SU-DHL-6 (cell line): Measurements from ENCODE around the gene RASAL1.

Source experiments
- H2AFZ ChIP-seq: fragments of 200-600 bp; sonication (generic); 2 replicates; pipeline ENCODE4 v1.6.1; 2014; ENCODE audit warnings: low read depth, mild to moderate bottlenecking, moderate library complexity, mixed read lengths, antibody characterized with exemption, low read length; ENCODE audit not compliant: severe bottlenecking
- H3F3A ChIP-seq: fragments of 200-600 bp; shearing (Covaris generic); 2 replicates; pipeline ENCODE4 v1.6.0; 2016; ENCODE audit warnings: antibody characterized with exemption, mild to moderate bottlenecking; ENCODE audit not compliant: insufficient read depth
- H3K27ac ChIP-seq: fragments of 200-600 bp; sonication (generic); 2 replicates; pipeline ENCODE4 v1.5.1; 2016; ENCODE audit warnings: low read depth, mild to moderate bottlenecking, low read length, moderate library complexity, mixed read lengths
- H3K27me3 ChIP-seq: fragments of 200-600 bp; sonication (generic), shearing (Covaris generic); 2 replicates; pipeline ENCODE4 v1.6.0; 2014; ENCODE audit warnings: mild to moderate bottlenecking, low read length
- H3K36me3 ChIP-seq: fragments of 200-600 bp; sonication (generic); 2 replicates; pipeline ENCODE4 v1.6.1; 2014; ENCODE audit warnings: mild to moderate bottlenecking, low read length, mixed read lengths
- H3K4me2 ChIP-seq: fragments of 300-600, 200-600 bp; shearing (Covaris generic), sonication (generic); 2 replicates; pipeline ENCODE4 v1.6.0; 2014; ENCODE audit warnings: low read length, low read depth, mild to moderate bottlenecking; ENCODE audit not compliant: poor library complexity, severe bottlenecking
- H3K4me3 ChIP-seq: fragments of 200-600 bp; sonication (generic); 2 replicates; pipeline ENCODE4 v1.5.1; 2014; ENCODE audit warnings: antibody characterized with exemption, low read length, mild to moderate bottlenecking, mixed read lengths; ENCODE audit not compliant: insufficient read depth, poor library complexity, severe bottlenecking
- H3K79me2 ChIP-seq: fragments of 200-600 bp; sonication (generic); 2 replicates; pipeline ENCODE4 v1.6.1; 2014; ENCODE audit warnings: mild to moderate bottlenecking, low read length, moderate library complexity; ENCODE audit not compliant: insufficient read depth
- H3K9ac ChIP-seq: fragments of 200-600 bp; sonication (generic); 2 replicates; pipeline ENCODE4 v1.7.0; 2014; ENCODE audit warnings: mild to moderate bottlenecking, low read length
- H3K9me2 ChIP-seq: fragments of 200-600 bp; sonication (generic); replicated peaks from 2 replicates; pipeline ENCODE4 v1.6.1; 2014; ENCODE audit warnings: low read length; ENCODE audit not compliant: insufficient read depth
- H3K9me3 ChIP-seq: fragments of 200-600 bp; sonication (generic); 2 replicates; pipeline ENCODE4 v1.6.1; 2014; ENCODE audit warnings: low read length, mixed read lengths; ENCODE audit not compliant: insufficient read depth
- H4K20me1 ChIP-seq: fragments of 200-600 bp; sonication (generic); 2 replicates; pipeline ENCODE4 v1.6.1; 2014; ENCODE audit warnings: low read depth, mild to moderate bottlenecking, antibody characterized with exemption, low read length, moderate library complexity, mixed read lengths
- EZH2phosphoT487 ChIP-seq: fragments of 200-600 bp; sonication (generic), shearing (Covaris generic); conservative IDR thresholded peaks from 2 replicates; pipeline ENCODE4 v1.6.1; 2018; ENCODE audit warnings: mild to moderate bottlenecking, antibody characterized with exemption, low read length, moderate library complexity, mixed read lengths
- TF ChIP-seq, protein P1 (sequence below): fragments of 200-600 bp; sonication (generic); IDR thresholded peaks from one replicate; pipeline ENCODE4 v1.5.1; 2017; ENCODE audit warnings: antibody characterized with exemption, mild to moderate bottlenecking, low read length, moderate library complexity; ENCODE audit not compliant: insufficient read depth, poor library complexity, severe bottlenecking

The RASAL1 gene

DNA sequence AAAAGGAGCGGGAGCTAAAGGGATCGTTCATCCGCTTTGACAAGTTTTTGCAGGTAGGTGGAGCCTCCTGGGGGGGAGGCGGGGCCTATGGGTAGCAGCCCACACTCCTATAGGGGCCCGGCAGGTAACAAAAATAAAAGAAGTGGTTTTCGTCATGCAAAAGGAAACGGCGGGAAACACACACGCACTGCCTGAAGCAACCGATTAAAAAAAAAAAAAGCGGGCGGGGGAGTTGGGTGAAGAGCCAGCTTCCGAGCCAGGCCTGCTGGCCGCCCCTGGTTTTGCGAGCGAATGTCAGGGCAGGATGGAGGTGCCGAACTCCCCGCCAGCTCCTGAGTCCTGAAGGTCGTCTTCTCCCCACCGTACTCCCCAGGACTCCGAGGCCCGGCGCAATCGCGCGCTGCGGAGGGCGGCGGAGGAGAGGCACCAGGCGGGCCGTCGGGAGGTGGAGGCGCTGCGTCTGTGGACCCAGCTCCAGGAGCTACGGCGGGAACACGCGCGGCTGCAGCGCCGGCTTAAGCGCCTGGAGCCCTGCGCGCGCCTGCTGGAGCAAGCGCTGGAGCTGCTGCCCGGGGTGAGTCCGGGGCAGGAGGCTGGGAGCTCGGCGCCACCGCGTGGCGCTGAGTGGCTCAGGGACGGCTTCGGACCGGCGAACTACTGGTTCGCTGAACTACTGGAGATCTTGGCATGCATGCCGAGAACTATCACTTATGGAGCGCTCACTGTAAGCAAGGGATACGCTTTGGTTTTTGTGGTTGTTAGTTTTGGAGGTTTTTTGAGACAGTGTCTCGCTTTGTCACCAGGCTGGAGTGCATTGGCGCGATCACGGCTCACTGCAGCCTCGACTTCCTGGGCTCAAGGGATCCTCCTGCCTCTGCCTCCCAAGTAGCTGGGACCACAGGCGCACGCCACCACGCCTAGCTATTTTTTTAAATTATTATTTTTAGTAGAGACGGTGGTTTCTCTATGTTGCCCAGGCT lies 17.6 kb upstream of the RASAL1 start:
- TF ChIP-seq, protein P1, sequence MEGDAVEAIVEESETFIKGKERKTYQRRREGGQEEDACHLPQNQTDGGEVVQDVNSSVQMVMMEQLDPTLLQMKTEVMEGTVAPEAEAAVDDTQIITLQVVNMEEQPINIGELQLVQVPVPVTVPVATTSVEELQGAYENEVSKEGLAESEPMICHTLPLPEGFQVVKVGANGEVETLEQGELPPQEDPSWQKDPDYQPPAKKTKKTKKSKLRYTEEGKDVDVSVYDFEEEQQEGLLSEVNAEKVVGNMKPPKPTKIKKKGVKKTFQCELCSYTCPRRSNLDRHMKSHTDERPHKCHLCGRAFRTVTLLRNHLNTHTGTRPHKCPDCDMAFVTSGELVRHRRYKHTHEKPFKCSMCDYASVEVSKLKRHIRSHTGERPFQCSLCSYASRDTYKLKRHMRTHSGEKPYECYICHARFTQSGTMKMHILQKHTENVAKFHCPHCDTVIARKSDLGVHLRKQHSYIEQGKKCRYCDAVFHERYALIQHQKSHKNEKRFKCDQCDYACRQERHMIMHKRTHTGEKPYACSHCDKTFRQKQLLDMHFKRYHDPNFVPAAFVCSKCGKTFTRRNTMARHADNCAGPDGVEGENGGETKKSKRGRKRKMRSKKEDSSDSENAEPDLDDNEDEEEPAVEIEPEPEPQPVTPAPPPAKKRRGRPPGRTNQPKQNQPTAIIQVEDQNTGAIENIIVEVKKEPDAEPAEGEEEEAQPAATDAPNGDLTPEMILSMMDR = peak; percentile 46
- no peak for TF ChIP-seq EZH2phosphoT487
- Histone ChIP-seq H3K4me3 (peak overlapping the region; percentile 66), H3K4me2 (peak overlapping the region; percentile 87), H3K9me3 (no peaks in the 10 kb centered on the region), H3K79me2 (no peaks in the 10 kb centered on the region), H3F3A (peaks cover 36% of the 10 kb centered on the region), H4K20me1 (no peaks in the 10 kb centered on the region), H3K9me2 (no peaks in the 10 kb centered on the region), H3K9ac (peak overlapping the region; percentile 63), H2AFZ (peak overlapping the region; percentile 88), H3K27me3 (no peaks in the 10 kb centered on the region), H3K27ac (peak overlapping the region; percentile 70), H3K36me3 (no peaks in the 10 kb centered on the region)

DNA sequence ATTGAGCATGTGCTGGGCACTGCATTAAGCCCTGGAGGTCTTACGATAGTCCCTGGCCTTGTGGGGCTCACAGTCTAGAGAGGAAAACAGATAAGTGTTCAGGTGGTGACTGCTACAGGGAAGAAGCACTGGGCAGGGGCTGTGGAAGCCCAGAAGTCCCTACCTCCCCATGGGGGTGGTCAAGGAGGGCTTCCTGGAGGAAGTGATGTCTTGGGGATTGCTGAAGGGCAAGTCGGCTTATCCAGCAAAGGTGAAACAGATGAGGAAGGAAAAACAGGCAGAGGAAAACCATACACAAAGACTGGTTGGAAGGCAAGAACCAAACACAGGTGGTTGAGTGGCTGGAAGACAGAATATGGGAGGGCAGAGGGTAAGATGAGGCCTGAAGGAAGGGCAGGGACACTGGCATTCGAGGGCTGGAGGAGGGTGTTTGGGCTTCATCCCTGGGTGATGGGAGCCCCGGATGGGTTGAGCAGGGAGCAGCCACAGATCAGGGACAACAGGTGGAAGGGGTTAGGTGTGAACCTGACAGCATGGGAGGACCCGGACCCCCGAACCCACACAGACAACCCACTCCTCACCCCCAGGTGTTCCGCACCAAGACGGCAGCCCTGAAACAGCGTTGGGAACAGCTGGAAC lies 16.8 kb upstream of the RASAL1 start:
- H3K27ac ChIP-seq = peak overlapping the region; percentile 70
- H3K27me3 ChIP-seq = no peaks in the 10 kb centered on the region
- peak overlapping the region; percentile 66 for H3K4me3 ChIP-seq
- no peaks in the 10 kb centered on the region for H4K20me1 ChIP-seq
- peak overlapping the region; percentile 88 for H2AFZ ChIP-seq
- no peaks in the 10 kb centered on the region for H3K79me2 ChIP-seq
- H3K9me3 ChIP-seq = no peaks in the 10 kb centered on the region
- H3K9me2 ChIP-seq = no peaks in the 10 kb centered on the region
- H3K9ac ChIP-seq = peak overlapping the region; percentile 63
- H3F3A ChIP-seq = peaks cover 32% of the 10 kb centered on the region
- TF ChIP-seq, protein P1 = no peak
- TF ChIP-seq EZH2phosphoT487 = no peak
- H3K4me2 ChIP-seq = peak overlapping the region; percentile 87
- no peaks in the 10 kb centered on the region for H3K36me3 ChIP-seq

DNA sequence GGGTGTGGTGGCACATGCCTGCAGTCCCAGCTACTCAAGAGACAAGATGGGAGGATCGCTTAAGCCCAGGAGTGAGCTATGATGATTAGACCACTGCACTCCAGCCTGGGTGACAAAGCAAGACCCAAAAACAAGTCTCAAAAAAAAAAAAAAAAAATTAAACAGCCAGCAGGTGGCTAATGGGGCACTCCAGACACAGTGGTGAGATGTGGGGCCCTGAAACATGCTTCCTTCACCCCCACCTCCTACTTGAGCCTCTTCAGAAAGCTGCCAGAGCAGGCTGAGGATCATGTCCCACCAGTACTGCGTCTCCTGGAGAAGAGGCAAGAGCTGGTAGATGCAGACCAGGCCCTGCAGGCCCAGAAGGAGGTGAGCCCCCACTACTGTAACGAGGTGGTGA lies 16.1 kb upstream of the RASAL1 start:
- Histone ChIP-seq H3K9ac (no peak overlapping the region), H3K9me3 (no peaks in the 10 kb centered on the region), H3K4me2 (no peak overlapping the region), H3K36me3 (no peaks in the 10 kb centered on the region), H3F3A (peaks cover 25% of the 10 kb centered on the region), H3K9me2 (no peaks in the 10 kb centered on the region), H2AFZ (no peak overlapping the region), H3K4me3 (no peak overlapping the region), H3K27ac (peak overlapping the region; percentile 70; the same call in 1 of the 2 replicates), H3K27me3 (no peaks in the 10 kb centered on the region), H4K20me1 (no peaks in the 10 kb centered on the region), H3K79me2 (no peaks in the 10 kb centered on the region)
- TF ChIP-seq, protein P1 = no peak
- no peak for TF ChIP-seq EZH2phosphoT487
